ENCODE results near the gene NTRK2. TPM values are rescaled to one million over a fixed set of nuclear protein-coding genes. Genes with fewer than 3 reads are reported as not detected.

The NTRK2 gene
- total RNA-seq, 4 donors from 2014 or later: 1.1 to 7.3 (median 1.5) TPM

DNA sequence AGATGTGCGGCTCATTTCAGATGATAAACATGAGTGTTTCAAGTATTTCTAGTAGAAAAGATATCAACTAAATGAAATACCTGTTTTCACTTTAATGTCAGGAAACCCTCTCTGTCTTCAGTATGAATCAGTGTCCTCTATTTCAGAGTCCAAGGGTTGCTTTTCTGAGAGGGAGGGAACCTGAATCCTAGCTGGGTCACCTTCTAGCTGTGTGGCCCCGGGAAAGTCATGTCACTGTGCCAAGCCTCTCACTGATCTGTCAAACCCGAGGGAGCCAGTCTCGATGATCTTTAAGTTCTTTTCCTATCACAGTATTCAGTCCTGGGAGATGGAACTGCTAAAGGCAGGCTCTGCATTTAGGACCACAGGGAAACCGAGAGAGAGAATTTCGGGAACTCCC is 258.9 kb downstream of the NTRK2 start:
- in situ Hi-C loops (cut with MboI; ENCODE audit: low sequenced_read_pairs in 4 of 4) (no loop called here), intact Hi-C loops (cut with DNase I; ENCODE audit: low total_unique reads) (no loop called here)
- no peak for ATAC-seq

GRCh38 chr9:84929068-84929467 is 259.5 kb downstream of the NTRK2 start:
- Histone ChIP-seq H3K27ac (no peak overlapping the region), H3K9me3 (no peaks in the 10 kb centered on the region), H3K36me3 (no peaks in the 10 kb centered on the region), H3K27me3 (no peaks in the 10 kb centered on the region), H3K4me3 (no peak overlapping the region), H3K4me1 (no peaks in the 10 kb centered on the region)
- in situ Hi-C loops (cut with MboI; ENCODE audit: low sequenced_read_pairs in 4 of 4): no loop called here
- no peak for DNase-seq
- ATAC-seq: no peak
- TF ChIP-seq, protein P1, sequence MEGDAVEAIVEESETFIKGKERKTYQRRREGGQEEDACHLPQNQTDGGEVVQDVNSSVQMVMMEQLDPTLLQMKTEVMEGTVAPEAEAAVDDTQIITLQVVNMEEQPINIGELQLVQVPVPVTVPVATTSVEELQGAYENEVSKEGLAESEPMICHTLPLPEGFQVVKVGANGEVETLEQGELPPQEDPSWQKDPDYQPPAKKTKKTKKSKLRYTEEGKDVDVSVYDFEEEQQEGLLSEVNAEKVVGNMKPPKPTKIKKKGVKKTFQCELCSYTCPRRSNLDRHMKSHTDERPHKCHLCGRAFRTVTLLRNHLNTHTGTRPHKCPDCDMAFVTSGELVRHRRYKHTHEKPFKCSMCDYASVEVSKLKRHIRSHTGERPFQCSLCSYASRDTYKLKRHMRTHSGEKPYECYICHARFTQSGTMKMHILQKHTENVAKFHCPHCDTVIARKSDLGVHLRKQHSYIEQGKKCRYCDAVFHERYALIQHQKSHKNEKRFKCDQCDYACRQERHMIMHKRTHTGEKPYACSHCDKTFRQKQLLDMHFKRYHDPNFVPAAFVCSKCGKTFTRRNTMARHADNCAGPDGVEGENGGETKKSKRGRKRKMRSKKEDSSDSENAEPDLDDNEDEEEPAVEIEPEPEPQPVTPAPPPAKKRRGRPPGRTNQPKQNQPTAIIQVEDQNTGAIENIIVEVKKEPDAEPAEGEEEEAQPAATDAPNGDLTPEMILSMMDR (IDR thresholded peaks at IDR 0.05 in 4 of 5, conservative IDR thresholded peaks at IDR 0.05 in 1 of 5): no peak
- no peak for TF ChIP-seq POLR2A (IDR thresholded peaks at IDR 0.05)
- intact Hi-C loops (cut with DNase I; ENCODE audit: low total_unique reads): no loop called here

More for the DNA sequence above, 258.9 kb downstream of the NTRK2 start:
- Histone ChIP-seq H3K27me3 (no peaks in the 10 kb centered on the region), H3K4me1 (no peaks in the 10 kb centered on the region), H3K9me3 (no peaks in the 10 kb centered on the region), H3K4me3 (no peak overlapping the region), H3K36me3 (no peaks in the 10 kb centered on the region), H3K27ac (no peak overlapping the region)
- no peak for TF ChIP-seq POLR2A (IDR thresholded peaks at IDR 0.05)
- TF ChIP-seq, protein P1 (IDR thresholded peaks at IDR 0.05 in 4 of 5, conservative IDR thresholded peaks at IDR 0.05 in 1 of 5): no peak
- no peak for DNase-seq

DNA sequence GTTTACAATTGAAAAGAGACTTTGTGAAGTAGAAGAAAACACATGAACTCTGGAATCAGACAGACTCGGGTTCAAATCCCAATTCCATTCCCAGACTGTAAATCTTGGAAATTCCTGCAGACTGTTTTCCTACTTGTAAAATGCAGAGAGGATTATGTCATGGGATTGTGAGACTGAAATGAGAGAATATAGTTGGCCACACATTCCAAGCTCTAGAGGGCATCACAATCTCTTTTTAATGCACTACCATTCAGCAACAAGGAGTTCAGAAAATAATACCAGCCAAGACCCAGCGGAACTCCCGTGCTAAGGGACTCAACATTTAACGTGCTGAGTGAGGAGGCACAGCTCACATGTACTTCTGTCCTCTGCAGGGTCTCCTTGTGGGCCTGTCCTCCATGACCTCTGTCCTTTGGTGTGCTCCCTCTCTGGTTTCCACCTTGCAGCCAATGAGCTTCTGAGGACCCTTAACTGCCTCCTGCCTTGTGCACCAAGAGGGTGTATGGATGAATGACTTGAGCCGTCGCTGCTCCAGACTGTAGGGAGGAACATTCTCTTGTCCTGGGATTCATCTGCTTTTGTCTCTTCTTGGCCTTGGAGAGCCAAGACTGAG is 263.5 kb downstream of the NTRK2 start:
- Histone ChIP-seq H3K9me3 (no peaks in the 10 kb centered on the region), H3K27ac (no peak overlapping the region), H3K4me3 (no peak overlapping the region), H3K4me1 (no peaks in the 10 kb centered on the region), H3K27me3 (no peaks in the 10 kb centered on the region), H3K36me3 (no peaks in the 10 kb centered on the region)
- in situ Hi-C loops (cut with MboI; ENCODE audit: low sequenced_read_pairs in 4 of 4): no loop called here
- DNase-seq (no peak), ATAC-seq (no peak)
- TF ChIP-seq, protein P1 (IDR thresholded peaks at IDR 0.05 in 4 of 5, conservative IDR thresholded peaks at IDR 0.05 in 1 of 5): no peak
- TF ChIP-seq POLR2A (IDR thresholded peaks at IDR 0.05): no peak
- intact Hi-C loops (cut with DNase I; ENCODE audit: low total_unique reads): no loop called here

DNA sequence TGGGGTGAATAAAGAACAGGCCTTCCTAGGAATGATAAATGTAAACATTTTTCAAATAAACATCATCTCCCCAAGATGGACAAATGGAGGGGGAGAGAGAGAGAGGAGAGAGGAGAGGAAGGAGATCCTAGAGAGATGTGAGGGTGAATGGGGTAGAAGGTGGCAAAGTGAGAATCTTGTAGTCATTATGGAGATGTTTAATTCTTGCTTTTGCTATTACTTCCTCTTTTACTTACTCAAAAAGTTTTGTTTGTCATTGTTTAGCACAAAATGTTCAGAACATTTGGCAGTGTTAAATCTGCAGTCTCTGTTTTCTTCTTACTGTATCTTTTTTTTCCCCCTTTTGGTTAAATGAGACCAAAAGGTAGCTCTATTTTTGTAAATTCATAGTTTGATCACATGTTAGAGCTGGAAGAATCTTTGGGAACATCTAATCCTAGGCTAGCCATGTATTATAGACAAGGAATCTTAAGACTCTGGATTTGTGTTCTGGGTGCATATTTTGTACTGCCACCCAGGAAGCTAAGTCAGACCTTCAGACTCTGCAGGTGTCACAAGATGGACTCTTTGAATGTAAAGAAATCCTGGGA is 266.1 kb downstream of the NTRK2 start:
- H3K27ac ChIP-seq: no peak overlapping the region
- DNase-seq (no peak), ATAC-seq (no peak)
- intact Hi-C loops (cut with DNase I; ENCODE audit: low total_unique reads) (no loop called here), in situ Hi-C loops (cut with MboI; ENCODE audit: low sequenced_read_pairs in 4 of 4) (no loop called here)
- H3K4me1 ChIP-seq: no peaks in the 10 kb centered on the region
- TF ChIP-seq, protein P1 (IDR thresholded peaks at IDR 0.05 in 4 of 5, conservative IDR thresholded peaks at IDR 0.05 in 1 of 5): no peak
- TF ChIP-seq POLR2A (IDR thresholded peaks at IDR 0.05): no peak
- no peak overlapping the region for H3K4me3 ChIP-seq
- no peaks in the 10 kb centered on the region for H3K36me3 ChIP-seq
- H3K9me3 ChIP-seq: no peaks in the 10 kb centered on the region
- no peaks in the 10 kb centered on the region for H3K27me3 ChIP-seq
